AG09309 (cell line): Measurements from ENCODE around the gene RBM34.
"Not testable (repeated sequence)": the region's sequence is repeated elsewhere in the genome, so short reads cannot be mapped to it uniquely, and the experiment has no call there.

Experiments
- DNase-seq: peaks from one replicate; pipeline ENCODE4 v3.0.0-alpha.2; 2010; ENCODE audit warnings: low read depth
- H3K4me3 ChIP-seq: 2 replicates; pipeline ENCODE4 v1.5.1; 2011; ENCODE audit warnings: mild to moderate bottlenecking, low read depth, low read length, moderate library complexity; ENCODE audit not compliant: control insufficient read depth
- TF ChIP-seq, protein P1 (sequence below): IDR thresholded peaks from 2 replicates; pipeline ENCODE4 v1.5.1; 2011; ENCODE audit warnings: mild to moderate bottlenecking, low read depth, low read length, inconsistent platforms; ENCODE audit not compliant: insufficient read depth, control insufficient read depth; ENCODE audit errors: missing control alignments

The RBM34 gene

DNA sequence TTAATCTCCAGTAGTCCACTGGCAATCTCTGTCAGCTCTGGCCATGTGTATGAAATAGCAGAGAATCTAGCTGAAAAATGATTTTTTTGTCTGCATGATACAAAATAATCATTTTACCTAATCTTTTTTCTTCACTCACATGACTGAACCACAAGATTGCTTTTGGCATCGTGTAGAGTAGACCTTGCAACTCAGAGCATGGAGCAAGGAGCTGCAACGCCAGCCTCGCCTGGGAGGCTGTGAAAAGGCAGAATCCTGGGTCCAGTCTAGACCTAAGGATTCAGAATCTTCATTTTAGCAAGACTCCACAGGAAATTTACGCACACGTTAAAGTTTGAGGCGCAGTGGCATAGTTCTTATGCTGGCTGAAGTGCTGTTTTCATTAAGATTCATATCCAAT lies 72.6 kb downstream of the RBM34 start:
- no peak for DNase-seq
- no peak overlapping the region for H3K4me3 ChIP-seq
- TF ChIP-seq, protein P1, sequence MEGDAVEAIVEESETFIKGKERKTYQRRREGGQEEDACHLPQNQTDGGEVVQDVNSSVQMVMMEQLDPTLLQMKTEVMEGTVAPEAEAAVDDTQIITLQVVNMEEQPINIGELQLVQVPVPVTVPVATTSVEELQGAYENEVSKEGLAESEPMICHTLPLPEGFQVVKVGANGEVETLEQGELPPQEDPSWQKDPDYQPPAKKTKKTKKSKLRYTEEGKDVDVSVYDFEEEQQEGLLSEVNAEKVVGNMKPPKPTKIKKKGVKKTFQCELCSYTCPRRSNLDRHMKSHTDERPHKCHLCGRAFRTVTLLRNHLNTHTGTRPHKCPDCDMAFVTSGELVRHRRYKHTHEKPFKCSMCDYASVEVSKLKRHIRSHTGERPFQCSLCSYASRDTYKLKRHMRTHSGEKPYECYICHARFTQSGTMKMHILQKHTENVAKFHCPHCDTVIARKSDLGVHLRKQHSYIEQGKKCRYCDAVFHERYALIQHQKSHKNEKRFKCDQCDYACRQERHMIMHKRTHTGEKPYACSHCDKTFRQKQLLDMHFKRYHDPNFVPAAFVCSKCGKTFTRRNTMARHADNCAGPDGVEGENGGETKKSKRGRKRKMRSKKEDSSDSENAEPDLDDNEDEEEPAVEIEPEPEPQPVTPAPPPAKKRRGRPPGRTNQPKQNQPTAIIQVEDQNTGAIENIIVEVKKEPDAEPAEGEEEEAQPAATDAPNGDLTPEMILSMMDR = no peak

DNA sequence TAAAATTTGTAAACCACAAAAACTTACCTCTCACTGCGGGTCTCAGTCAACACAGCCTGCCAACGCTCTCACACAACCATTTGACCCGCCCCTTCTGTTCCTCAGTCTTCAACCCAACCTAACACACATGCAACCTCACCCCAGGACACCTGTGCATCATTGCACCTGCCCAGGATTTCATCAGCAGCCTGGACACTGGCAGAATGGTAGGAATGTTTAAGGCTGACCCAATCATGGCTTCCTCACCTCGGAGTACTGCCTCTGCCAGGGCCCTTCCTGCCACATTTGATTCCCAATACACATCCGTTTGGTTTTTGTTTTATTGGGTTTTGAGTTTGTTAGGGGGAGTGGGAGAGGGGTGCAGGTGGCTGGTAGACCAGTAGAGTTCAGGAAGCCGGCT lies 73.1 kb downstream of the RBM34 start:
- TF ChIP-seq, protein P1 = no peak
- no peak overlapping the region for H3K4me3 ChIP-seq
- DNase-seq = no peak

DNA sequence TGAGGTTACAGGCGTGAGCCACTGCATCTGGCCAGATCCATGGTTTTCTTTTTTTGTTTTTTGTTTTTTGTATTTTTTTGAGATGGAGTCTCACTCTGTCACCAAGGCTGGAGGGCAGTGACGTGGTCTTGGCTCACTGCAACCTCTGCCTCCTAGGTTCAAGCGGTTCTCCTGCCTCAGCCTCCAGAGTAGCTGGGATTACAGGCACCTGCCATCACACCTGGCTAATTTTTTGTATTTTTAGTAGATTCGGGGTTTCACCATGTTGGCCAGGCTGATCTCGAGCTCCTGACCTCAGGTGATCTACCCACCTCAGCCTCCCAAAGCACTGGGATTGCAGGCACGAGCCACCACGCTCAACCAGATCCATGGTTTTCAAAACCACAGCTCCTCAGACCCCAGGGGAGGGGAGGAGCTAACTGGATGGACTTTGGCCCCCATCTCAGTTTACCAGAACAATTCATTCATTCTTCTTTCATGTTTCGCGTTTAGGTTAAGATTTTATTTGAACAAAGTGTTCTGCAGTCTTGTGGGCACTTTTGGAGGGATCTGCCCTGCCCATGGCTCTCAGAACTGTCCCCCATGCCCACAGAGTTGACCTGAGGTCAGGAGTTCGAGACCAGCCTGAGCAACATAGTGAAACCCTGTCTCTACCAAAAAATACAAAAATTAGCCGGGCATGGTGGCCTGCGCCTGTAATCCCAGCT lies 75.5 kb downstream of the RBM34 start:
- not testable (repeated sequence) for H3K4me3 ChIP-seq, DNase-seq
